MM.1S (cell line): ENCODE results near the gene TLR7.
A peak's percentile ranks its signal among the peaks of the same experiment; 100 is the strongest.

Experiments used
- DNase-seq: peaks from one replicate; pipeline ENCODE4 v3.0.0-alpha.2; 2015
- H2AFZ ChIP-seq: fragments of 300-600 bp; sonication (generic); 2 replicates; pipeline ENCODE4 v1.6.0; 2016; ENCODE audit warnings: antibody characterized with exemption, low read length
- H3F3A ChIP-seq: fragments of 300-600 bp; sonication (generic); 2 replicates; pipeline ENCODE4 v1.6.1; 2016; ENCODE audit warnings: mild to moderate bottlenecking, antibody characterized with exemption, low read length, moderate library complexity, mixed read lengths; ENCODE audit not compliant: insufficient read depth
- H3K27ac ChIP-seq: fragments of 300-600 bp; sonication (generic); 2 replicates; pipeline ENCODE4 v1.5.1; 2016; ENCODE audit warnings: mild to moderate bottlenecking, low read length
- H3K27me3 ChIP-seq: fragments of 300-600 bp; sonication (generic); replicated peaks from 2 replicates; pipeline ENCODE4 v1.6.0; 2016; ENCODE audit warnings: low read length; ENCODE audit not compliant: insufficient read depth
- H3K36me3 ChIP-seq: fragments of 300-600 bp; sonication (generic); replicated peaks from 2 replicates; pipeline ENCODE4 v1.6.1; 2016; ENCODE audit warnings: mild to moderate bottlenecking, low read length, mixed read lengths; ENCODE audit not compliant: insufficient read depth
- H3K4me1 ChIP-seq: fragments of 300-600 bp; sonication (generic); 2 replicates; pipeline ENCODE4 v1.6.1; 2016; ENCODE audit warnings: low read length, mixed read lengths
- H3K4me2 ChIP-seq: fragments of 300-600 bp; sonication (generic); 2 replicates; pipeline ENCODE4 v1.6.0; 2016; ENCODE audit warnings: low read depth, low read length
- H3K4me3 ChIP-seq: fragments of 300-600 bp; sonication (generic); 2 replicates; pipeline ENCODE4 v1.5.1; 2016; ENCODE audit warnings: low read length, mixed read lengths
- H3K79me2 ChIP-seq: fragments of 300-600 bp; sonication (generic); 2 replicates; pipeline ENCODE4 v1.6.1; 2016; ENCODE audit warnings: mixed run types, low read length, mixed read lengths
- H3K9ac ChIP-seq: fragments of 300-600 bp; sonication (generic); 2 replicates; pipeline ENCODE4 v1.6.1; 2016; ENCODE audit warnings: low read length, mixed read lengths
- H3K9me2 ChIP-seq: fragments of 300-600 bp; sonication (generic); replicated peaks from 2 replicates; pipeline ENCODE4 v1.6.1; 2016; ENCODE audit warnings: mild to moderate bottlenecking, low read length, mixed read lengths; ENCODE audit not compliant: insufficient read depth
- H3K9me3 ChIP-seq: fragments of 300-600 bp; sonication (generic); replicated peaks from 2 replicates; pipeline ENCODE4 v1.6.1; 2016; ENCODE audit warnings: mild to moderate bottlenecking, low read length, mixed read lengths; ENCODE audit not compliant: insufficient read depth
- H4K20me1 ChIP-seq: fragments of 300-600 bp; sonication (generic); 2 replicates; pipeline ENCODE4 v1.6.1; 2016; ENCODE audit warnings: mild to moderate bottlenecking, low read length, moderate library complexity, mixed read lengths; ENCODE audit not compliant: insufficient read depth
- EZH2 ChIP-seq: fragments of 300-600 bp; sonication (generic); optimal IDR thresholded peaks from 2 replicates; pipeline ENCODE3; 2017; ENCODE audit warnings: low read depth, mild to moderate bottlenecking, antibody characterized with exemption, low read length, mixed read lengths
- EZH2phosphoT487 ChIP-seq: fragments of 300-600 bp; sonication (generic); IDR thresholded peaks from 2 replicates; pipeline ENCODE4 v1.6.1; 2018; ENCODE audit warnings: antibody characterized with exemption, low read length
- TF ChIP-seq, protein P1 (sequence below): fragments of 300-600 bp; sonication (generic); IDR thresholded peaks from 2 replicates; pipeline ENCODE4 v1.5.1; 2016; ENCODE audit warnings: antibody characterized with exemption, low read length, mixed read lengths

The TLR7 gene

DNA sequence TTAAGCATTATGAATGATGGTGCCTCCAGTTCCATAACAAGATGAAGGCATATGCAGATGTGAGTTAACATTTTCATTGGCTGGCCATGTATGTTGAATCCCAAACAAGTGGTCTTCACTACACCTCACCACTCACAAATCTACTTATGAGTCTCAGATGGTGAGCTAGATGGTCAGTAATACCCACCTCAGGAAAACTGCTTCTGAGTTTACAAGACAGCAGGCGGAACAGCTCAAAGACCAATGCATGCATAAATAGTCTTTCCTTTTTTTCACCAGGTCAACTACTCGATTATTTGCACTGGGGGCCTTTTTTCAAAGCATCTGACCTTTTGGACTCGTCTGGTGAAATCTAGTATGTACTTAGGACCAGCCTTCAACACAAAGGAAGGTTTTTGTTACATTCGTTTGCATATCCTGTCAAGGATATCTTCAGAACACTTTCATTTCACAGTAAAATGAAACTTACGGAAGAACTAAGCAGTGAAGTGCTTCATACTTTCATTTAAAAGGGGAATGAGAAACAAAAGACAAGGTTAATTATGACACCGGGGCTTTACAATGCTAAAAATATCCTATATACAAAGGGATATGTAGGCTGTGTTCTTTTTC lies 23.1 kb upstream of the TLR7 start:
- peak; percentile 41 for DNase-seq
- H3K4me1 ChIP-seq = peaks cover 14% of the 10 kb centered on the region; the same call in 1 of the 2 replicates
- peaks cover 4% of the 10 kb centered on the region for H3F3A ChIP-seq
- H3K9ac ChIP-seq = no peak overlapping the region
- no peaks in the 10 kb centered on the region for H4K20me1 ChIP-seq
- TF ChIP-seq, protein P1, sequence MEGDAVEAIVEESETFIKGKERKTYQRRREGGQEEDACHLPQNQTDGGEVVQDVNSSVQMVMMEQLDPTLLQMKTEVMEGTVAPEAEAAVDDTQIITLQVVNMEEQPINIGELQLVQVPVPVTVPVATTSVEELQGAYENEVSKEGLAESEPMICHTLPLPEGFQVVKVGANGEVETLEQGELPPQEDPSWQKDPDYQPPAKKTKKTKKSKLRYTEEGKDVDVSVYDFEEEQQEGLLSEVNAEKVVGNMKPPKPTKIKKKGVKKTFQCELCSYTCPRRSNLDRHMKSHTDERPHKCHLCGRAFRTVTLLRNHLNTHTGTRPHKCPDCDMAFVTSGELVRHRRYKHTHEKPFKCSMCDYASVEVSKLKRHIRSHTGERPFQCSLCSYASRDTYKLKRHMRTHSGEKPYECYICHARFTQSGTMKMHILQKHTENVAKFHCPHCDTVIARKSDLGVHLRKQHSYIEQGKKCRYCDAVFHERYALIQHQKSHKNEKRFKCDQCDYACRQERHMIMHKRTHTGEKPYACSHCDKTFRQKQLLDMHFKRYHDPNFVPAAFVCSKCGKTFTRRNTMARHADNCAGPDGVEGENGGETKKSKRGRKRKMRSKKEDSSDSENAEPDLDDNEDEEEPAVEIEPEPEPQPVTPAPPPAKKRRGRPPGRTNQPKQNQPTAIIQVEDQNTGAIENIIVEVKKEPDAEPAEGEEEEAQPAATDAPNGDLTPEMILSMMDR = no peak
- TF ChIP-seq EZH2 (no peak), EZH2phosphoT487 (no peak)
- no peaks in the 10 kb centered on the region for H3K36me3 ChIP-seq
- peak overlapping the region; percentile 7; the same call in 1 of the 2 replicates for H3K27ac ChIP-seq
- H3K79me2 ChIP-seq = no peaks in the 10 kb centered on the region
- H2AFZ ChIP-seq = no peak overlapping the region
- no peaks in the 10 kb centered on the region for H3K27me3 ChIP-seq
- peak overlapping the region; percentile 28 for H3K4me3 ChIP-seq
- H3K9me2 ChIP-seq = no peaks in the 10 kb centered on the region
- peak overlapping the region; percentile 68 for H3K4me2 ChIP-seq
- H3K9me3 ChIP-seq = no peaks in the 10 kb centered on the region

DNA sequence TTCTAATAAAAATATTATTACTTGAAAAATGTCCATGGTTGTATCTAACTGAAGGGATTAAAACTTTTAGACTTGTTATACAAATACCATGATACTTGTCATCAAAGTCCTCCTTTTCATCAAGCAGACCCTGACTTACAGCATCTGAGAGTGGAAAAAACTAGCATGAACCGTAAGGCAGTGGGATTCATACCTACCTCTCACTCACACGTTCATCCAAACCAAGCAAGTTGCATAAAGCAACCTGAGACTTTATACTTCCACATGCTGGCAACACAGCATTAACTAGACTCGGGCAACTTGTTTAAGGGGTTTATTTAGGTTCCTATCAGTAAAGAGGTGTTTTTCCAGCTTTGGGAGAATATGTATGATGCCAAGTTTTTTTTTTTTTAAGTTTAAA lies 22.6 kb upstream of the TLR7 start:
- Histone ChIP-seq H3K79me2 (no peaks in the 10 kb centered on the region), H4K20me1 (no peaks in the 10 kb centered on the region), H3F3A (peaks cover 4% of the 10 kb centered on the region), H3K27ac (peak overlapping the region; percentile 7; the same call in 1 of the 2 replicates), H3K9me2 (no peaks in the 10 kb centered on the region), H2AFZ (no peak overlapping the region), H3K4me3 (peak overlapping the region; percentile 28), H3K36me3 (no peaks in the 10 kb centered on the region), H3K27me3 (no peaks in the 10 kb centered on the region), H3K4me1 (peaks cover 14% of the 10 kb centered on the region; the same call in 1 of the 2 replicates), H3K9me3 (no peaks in the 10 kb centered on the region), H3K9ac (no peak overlapping the region), H3K4me2 (peak overlapping the region; percentile 68)
- TF ChIP-seq, protein P1 = no peak
- no peak for TF ChIP-seq EZH2
- TF ChIP-seq EZH2phosphoT487 = no peak
- no peak for DNase-seq

- no peak for TF ChIP-seq EZH2phosphoT487
- TF ChIP-seq, protein P1 = no peak
- TF ChIP-seq EZH2 = no peak
- Histone ChIP-seq H3K36me3 (no peaks in the 10 kb centered on the region), H3K27ac (no peak overlapping the region), H3K4me1 (peaks cover 41% of the 10 kb centered on the region), H3K4me2 (no peak overlapping the region), H3K9me3 (no peaks in the 10 kb centered on the region), H3K4me3 (no peak overlapping the region), H2AFZ (no peak overlapping the region), H3K9me2 (no peaks in the 10 kb centered on the region), H3K27me3 (no peaks in the 10 kb centered on the region), H3K9ac (no peak overlapping the region), H3F3A (peaks cover 10% of the 10 kb centered on the region), H3K79me2 (no peaks in the 10 kb centered on the region), H4K20me1 (no peaks in the 10 kb centered on the region)
- no peak for DNase-seq
Measured at GRCh38 chrX:12865359-12865758, 1.5 kb upstream of the TLR7 start.
